Measurements from ENCODE around the gene MEF2A.
A peak's percentile ranks its signal among the peaks of the same experiment; 100 is the strongest.

MEF2A gene

GRCh38 chr15:99707473-99708270, 141.9 kb downstream of the MEF2A start:
- no peak for DNase-seq

GRCh38 chr15:99708563-99708962, 142.8 kb downstream of the MEF2A start:
- peak; percentile 84 for DNase-seq

- DNase-seq: no peak
Observed at GRCh38 chr15:99709243-99709986, 143.6 kb downstream of the MEF2A start.

- DNase-seq: no peak
Observed at GRCh38 chr15:99711625-99712024, 145.8 kb downstream of the MEF2A start.

GRCh38 chr15:99712415-99712814, 146.6 kb downstream of the MEF2A start:
- DNase-seq: peak; percentile 50

- DNase-seq: peak; percentile 23
Observed at GRCh38 chr15:99716540-99717095, 150.8 kb downstream of the MEF2A start.

GRCh38 chr15:99717161-99718009, 151.6 kb downstream of the MEF2A start:
- peak; percentile 40 for DNase-seq

- no peak for DNase-seq
Observed at GRCh38 chr15:99718421-99718820, 152.6 kb downstream of the MEF2A start.

GRCh38 chr15:99719096-99719541, 153.3 kb downstream of the MEF2A start:
- peak; percentile 40 for DNase-seq

GRCh38 chr15:99720533-99720932, 154.7 kb downstream of the MEF2A start:
- DNase-seq: peak; percentile 23

GRCh38 chr15:99721104-99721778, 155.5 kb downstream of the MEF2A start:
- DNase-seq: peak; percentile 40

GRCh38 chr15:99721896-99722295, 156.1 kb downstream of the MEF2A start:
- DNase-seq: peak; percentile 30

GRCh38 chr15:99722406-99722805, 156.6 kb downstream of the MEF2A start:
- no peak for DNase-seq

GRCh38 chr15:99726333-99726732, 160.5 kb downstream of the MEF2A start:
- no peak for DNase-seq

- no peak for DNase-seq
Observed at GRCh38 chr15:99727330-99727729, 161.5 kb downstream of the MEF2A start.

GRCh38 chr15:99727733-99728132, 161.9 kb downstream of the MEF2A start:
- DNase-seq: no peak

- no peak for DNase-seq
Observed at GRCh38 chr15:99728916-99729315, 163.1 kb downstream of the MEF2A start.

- no peak for DNase-seq
Observed at GRCh38 chr15:99729327-99729726, 163.5 kb downstream of the MEF2A start.

GRCh38 chr15:99729920-99730319, 164.1 kb downstream of the MEF2A start:
- peak; percentile 68 for DNase-seq

- DNase-seq: peak; percentile 76
Observed at GRCh38 chr15:99731336-99732123, 165.7 kb downstream of the MEF2A start.

GRCh38 chr15:99732124-99732750, 166.5 kb downstream of the MEF2A start:
- DNase-seq: no peak

All from islet precursor cell (in vitro differentiated cells).